Measurements from ENCODE around the gene SPTB. TPM values are rescaled to one million over a fixed set of nuclear protein-coding genes. Genes with fewer than 3 reads are reported as not detected.

SPTB gene
- total RNA-seq, 1 experiment from 2014 or later: 2.3 TPM

DNA sequence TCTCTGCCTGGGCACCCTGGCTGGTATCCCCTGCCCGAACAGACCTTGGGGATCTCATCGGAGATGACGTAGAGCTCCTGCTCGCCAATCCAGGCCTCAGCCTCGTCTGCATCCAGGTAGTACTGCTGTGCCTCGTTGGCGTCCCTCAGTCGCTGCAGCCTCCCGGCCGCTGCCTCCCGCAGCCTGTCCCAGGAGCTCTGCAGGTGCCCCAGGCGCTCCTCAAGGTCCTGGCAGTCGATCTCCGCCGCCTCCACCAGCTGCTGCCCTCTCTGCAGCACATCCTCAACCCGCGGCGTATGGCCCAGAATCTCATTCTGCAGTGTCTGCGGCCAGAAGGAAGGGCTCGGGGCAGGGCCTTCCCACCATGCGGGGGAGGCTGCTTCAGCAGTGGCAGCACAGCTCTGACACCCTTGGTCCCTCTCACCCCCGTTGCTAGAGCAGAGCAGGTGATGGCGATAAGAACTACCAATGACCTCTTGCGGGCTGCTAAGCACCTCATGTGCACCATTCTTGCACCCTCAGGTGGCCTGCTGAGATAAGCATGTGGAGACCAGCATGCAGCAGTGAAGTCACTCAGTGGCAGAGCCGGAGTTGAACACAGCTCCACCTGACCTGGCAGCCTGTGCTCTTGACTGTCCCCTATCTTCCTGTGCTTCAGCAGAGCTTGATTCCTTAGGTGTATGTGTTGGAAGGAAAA lies 104.5 kb downstream of the SPTB start:
- Histone ChIP-seq H3K4ac (ENCODE audit: low read depth, low read length) (no peak overlapping the region), H3K9me3 (ENCODE audit: control insufficient read depth, low read depth, low read length) (no peaks in the 10 kb centered on the region), H3T11ph (ENCODE audit: low read length) (no peak overlapping the region), H3K14ac (ENCODE audit: insufficient read depth, low read length) (no peak overlapping the region), H2BK12ac (ENCODE audit: insufficient read length, low read depth, low read length) (no peak overlapping the region), H3K4me2 (ENCODE audit: insufficient read depth, insufficient read length, low read length) (no peak overlapping the region), H4K20me1 (ENCODE audit: control insufficient read depth, insufficient read depth, insufficient read length) (no peaks in the 10 kb centered on the region), H4K91ac (ENCODE audit: insufficient read length, low read depth, low read length) (no peak overlapping the region), H4K5ac (ENCODE audit: insufficient read length, low read depth, low read length) (no peak overlapping the region), H2AFZ (ENCODE audit: low read length) (no peak overlapping the region), H3K23me2 (ENCODE audit: insufficient read length, low read depth, low read length, poor library complexity, severe bottlenecking) (no peaks in the 10 kb centered on the region), H3K27ac (ENCODE audit: insufficient read length, low read depth, low read length) (no peak overlapping the region), H2BK20ac (ENCODE audit: low read depth, low read length, poor library complexity, severe bottlenecking) (no peak overlapping the region), H2AK5ac (ENCODE audit: insufficient read length, low read length) (no peak overlapping the region), H3K4me1 (ENCODE audit: insufficient read depth, low read length) (no peaks in the 10 kb centered on the region), H2BK15ac (ENCODE audit: low read depth, low read length) (no peak overlapping the region), H2BK120ac (ENCODE audit: low read depth, low read length, poor library complexity, severe bottlenecking) (no peak overlapping the region), H3K79me1 (ENCODE audit: insufficient read depth, low read depth, low read length, poor library complexity, severe bottlenecking) (no peaks in the 10 kb centered on the region), H4K8ac (replicated peaks; ENCODE audit: insufficient read length, low read depth, low read length) (no peak overlapping the region), H2BK5ac (ENCODE audit: insufficient read length, low read length) (no peak overlapping the region), H3K9ac (ENCODE audit: extremely low read depth, insufficient read length, low read length) (no peak overlapping the region), H3K18ac (ENCODE audit: insufficient read length, low read depth, low read length) (no peak overlapping the region), H3K79me2 (ENCODE audit: insufficient read depth, low read length) (no peaks in the 10 kb centered on the region), H3K27me3 (ENCODE audit: insufficient read depth, low read length) (no peaks in the 10 kb centered on the region), H3K56ac (ENCODE audit: insufficient read length, low read depth, low read length) (no peak overlapping the region), H3K23ac (ENCODE audit: insufficient read length, low read depth, low read length) (no peak overlapping the region)
- Mint-ChIP-seq H3K4me1 (peaks cover 8% of the 10 kb centered on the region in 2 experiments; a peak in 3 of 4 replicates), H3K27ac (peak overlapping the region in 1 of 3 experiments; percentile 34; a peak in 1 of 7 replicates), H3K9me3 (peaks cover 22 to 27% of the 10 kb centered on the region in 2 experiments), H3K27me3 (ENCODE audit: low read depth) (peaks cover 3% of the 10 kb centered on the region; the same call in 1 of the 2 replicates), H3K4me3 (no peak overlapping the region), H3K36me3 (ENCODE audit: insufficient read depth in 1 of 3, low read depth in 3 of 3) (peaks cover 7 to 31% (median 9%) of the 10 kb centered on the region in 3 experiments; a peak in 6 of 7 replicates)
- TF ChIP-seq, protein P1, sequence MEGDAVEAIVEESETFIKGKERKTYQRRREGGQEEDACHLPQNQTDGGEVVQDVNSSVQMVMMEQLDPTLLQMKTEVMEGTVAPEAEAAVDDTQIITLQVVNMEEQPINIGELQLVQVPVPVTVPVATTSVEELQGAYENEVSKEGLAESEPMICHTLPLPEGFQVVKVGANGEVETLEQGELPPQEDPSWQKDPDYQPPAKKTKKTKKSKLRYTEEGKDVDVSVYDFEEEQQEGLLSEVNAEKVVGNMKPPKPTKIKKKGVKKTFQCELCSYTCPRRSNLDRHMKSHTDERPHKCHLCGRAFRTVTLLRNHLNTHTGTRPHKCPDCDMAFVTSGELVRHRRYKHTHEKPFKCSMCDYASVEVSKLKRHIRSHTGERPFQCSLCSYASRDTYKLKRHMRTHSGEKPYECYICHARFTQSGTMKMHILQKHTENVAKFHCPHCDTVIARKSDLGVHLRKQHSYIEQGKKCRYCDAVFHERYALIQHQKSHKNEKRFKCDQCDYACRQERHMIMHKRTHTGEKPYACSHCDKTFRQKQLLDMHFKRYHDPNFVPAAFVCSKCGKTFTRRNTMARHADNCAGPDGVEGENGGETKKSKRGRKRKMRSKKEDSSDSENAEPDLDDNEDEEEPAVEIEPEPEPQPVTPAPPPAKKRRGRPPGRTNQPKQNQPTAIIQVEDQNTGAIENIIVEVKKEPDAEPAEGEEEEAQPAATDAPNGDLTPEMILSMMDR (conservative IDR thresholded peaks at IDR 0.05): no peak
- DNase-seq: no peak
- no CpG with 5 or more reads among the region's 25 CpGs for WGBS (ENCODE audit: extremely low coverage, insufficient read length, low lambda C conversion rate)
